Hematopoietic multipotent progenitor cell treated with erythropoietin and hydrocortisone succinate and interleukin-3 and kit ligand, for 15 days (in vitro differentiated cells): ENCODE data around the gene GARRE1.
"Not testable (repeated sequence)": the region's sequence is repeated elsewhere in the genome, so short reads cannot be mapped to it uniquely, and the experiment has no call there.

Source experiments
- DNase-seq: peaks from one replicate; pipeline ENCODE4 v3.0.0-alpha.2; 2015; ENCODE audit warnings: low spot score

GARRE1 gene, protein sequence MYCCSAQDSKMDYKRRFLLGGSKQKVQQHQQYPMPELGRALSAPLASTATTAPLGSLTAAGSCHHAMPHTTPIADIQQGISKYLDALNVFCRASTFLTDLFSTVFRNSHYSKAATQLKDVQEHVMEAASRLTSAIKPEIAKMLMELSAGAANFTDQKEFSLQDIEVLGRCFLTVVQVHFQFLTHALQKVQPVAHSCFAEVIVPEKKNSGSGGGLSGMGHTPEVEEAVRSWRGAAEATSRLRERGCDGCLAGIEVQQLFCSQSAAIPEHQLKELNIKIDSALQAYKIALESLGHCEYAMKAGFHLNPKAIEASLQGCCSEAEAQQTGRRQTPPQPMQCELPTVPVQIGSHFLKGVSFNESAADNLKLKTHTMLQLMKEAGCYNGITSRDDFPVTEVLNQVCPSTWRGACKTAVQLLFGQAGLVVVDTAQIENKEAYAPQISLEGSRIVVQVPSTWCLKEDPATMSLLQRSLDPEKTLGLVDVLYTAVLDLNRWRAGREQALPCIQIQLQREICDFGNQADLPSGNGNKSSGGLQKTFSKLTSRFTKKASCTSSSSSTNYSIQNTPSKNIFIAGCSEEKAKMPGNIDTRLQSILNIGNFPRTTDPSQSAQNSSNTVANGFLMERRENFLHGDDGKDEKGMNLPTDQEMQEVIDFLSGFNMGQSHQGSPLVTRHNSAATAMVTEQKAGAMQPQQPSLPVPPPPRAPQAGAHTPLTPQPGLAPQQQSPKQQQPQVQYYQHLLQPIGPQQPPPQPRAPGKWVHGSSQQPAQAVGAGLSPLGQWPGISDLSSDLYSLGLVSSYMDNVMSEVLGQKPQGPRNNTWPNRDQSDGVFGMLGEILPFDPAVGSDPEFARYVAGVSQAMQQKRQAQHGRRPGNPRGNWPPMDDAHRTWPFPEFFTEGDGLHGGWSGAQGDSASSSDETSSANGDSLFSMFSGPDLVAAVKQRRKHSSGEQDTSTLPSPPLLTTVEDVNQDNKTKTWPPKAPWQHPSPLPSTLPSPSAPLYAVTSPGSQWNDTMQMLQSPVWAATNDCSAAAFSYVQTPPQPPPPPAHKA (N-terminal part only)

DNA sequence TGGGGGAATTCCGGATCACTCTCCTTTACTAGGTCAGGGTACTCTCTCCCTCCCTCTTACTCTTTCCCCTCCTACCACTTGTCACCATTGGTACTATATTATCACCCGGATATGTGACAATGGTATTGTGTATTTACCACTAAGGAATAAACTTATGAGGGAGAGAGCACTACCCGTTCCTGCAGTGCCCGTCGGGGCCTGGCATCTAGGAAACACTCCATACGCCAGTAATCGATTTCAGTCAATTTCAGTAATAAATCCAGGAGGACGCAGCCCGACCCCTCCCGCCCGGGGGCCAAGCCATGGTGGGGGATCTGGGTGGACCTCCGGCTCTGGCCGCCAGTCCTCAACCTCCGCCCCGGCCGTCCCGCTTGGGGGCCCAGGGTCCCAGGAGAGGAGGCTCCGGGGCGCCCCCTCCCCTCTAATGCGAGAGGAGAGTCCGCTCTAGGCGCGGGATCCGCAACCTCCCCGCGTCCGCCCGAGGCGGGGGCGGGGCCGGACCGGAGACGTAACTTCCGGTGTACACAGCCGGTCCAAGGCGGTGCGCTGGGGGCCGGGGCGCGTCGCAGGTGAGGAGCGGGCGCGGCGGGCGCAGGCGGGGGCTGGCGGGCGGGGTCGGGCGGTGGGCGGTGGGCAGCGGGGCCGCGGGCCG is at the start of gene GARRE1:
Gene GARRE1, plus strand, starts transcription at position 509 of the 652 bp plus-strand sequence. CDS start 45,920 bp downstream, outside the sequence.
- DNase-seq = peak; percentile 78

DNA sequence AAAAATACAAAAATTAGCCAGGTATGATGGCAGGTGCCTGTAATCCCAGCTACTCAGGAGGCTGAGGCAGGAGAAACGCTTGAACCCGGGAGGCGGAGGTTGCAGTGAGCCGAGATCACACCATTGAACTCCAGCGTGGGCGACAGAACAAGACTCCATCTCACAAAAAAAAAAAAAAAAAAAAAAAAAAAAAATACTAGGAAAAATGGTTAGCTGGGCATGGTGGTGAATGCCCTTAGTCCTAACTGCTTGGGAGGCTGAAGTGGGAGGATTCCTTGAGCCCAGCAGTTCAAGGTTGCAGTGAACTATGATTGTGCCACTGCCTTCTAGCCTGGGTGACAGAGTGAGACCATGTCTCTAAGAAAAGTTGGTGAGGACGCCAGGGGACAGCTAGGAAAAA is 49.0 kb upstream of the GARRE1 start:
- not testable (repeated sequence) for DNase-seq

DNA sequence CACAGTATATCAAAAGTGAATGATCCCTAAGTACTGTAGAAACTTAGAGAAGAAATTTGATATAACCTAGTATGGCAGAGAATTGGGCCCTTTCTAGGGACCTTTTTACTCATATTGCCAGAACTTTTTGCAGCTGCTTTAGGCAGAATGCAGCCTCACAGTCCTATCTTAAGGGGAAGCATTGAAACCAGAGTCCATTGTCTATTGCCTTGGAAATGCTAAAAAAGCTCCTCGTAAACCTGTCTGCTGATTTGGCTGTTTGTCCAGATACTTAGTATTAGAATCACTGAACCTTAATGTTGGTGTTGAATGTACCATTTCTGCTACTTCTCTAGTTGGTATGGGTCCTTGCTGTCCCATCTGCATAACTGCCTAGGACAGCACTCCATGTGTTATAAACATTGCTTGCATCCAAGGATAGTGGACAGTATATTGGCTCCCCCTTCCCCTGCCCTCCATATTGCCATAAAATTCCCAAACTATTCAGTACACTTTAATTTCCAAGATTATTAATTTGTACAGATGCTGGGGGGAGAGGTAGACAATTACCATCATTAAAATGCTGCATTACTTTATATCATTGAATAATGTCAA is 46.0 kb upstream of the GARRE1 start:
- DNase-seq = no peak

DNA sequence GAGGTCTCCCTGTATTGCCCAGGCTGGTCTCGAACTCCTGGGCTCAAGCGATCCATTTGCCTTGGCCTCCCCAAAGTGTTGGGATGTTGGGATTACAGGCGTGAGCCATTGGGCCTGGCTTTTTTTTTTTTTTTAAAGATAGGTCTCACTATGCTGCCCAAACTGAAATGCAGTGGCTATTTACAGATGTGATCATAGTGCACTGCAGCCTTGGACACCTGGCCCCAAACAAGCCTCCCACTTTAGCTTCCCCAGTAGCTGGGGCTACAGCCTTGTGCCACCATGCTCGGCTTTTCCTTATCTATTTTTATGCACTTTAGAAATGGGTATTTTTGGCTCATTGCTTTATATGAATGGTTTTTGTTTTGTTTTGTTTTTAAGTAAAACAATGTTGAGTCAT is 44.6 kb upstream of the GARRE1 start:
- no peak for DNase-seq

DNA sequence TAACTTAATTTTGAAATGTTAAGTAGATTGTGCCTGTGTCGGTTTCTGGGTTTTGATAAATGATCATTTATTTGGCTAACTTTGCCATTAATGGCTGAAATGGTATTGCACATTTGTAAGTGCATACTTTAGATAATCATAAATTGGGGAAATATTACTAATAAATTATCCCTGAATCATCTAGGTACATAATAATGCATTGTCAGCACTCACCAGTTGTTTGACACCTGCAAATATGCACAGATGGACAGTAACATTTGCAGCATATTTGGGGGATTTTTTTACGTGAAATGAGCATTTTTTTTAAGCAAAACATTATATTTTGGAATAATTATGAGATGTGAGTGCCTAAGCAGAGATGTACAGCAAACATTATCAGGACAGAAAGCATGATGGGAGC is 41.1 kb upstream of the GARRE1 start:
- no peak for DNase-seq

DNA sequence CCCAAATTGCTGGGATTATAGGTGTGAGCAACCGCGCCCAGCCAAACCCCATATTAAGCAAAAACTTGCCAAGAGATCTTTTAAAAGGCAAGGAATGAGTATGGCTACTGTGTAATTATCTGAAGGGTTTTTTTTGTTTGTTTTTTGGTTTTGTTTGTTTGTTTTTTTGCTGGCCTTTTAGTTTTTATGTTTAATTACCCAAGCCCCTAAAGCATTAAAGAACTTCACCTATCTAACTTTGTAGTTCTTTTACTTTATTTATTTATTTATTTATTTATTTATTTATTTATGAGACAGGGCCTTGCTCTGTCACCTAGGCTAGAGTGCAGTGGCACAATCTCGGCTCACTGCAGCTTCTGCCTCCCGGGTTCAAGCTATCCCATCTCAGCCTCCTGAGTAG is 40.3 kb upstream of the GARRE1 start:
- DNase-seq = no peak

DNA sequence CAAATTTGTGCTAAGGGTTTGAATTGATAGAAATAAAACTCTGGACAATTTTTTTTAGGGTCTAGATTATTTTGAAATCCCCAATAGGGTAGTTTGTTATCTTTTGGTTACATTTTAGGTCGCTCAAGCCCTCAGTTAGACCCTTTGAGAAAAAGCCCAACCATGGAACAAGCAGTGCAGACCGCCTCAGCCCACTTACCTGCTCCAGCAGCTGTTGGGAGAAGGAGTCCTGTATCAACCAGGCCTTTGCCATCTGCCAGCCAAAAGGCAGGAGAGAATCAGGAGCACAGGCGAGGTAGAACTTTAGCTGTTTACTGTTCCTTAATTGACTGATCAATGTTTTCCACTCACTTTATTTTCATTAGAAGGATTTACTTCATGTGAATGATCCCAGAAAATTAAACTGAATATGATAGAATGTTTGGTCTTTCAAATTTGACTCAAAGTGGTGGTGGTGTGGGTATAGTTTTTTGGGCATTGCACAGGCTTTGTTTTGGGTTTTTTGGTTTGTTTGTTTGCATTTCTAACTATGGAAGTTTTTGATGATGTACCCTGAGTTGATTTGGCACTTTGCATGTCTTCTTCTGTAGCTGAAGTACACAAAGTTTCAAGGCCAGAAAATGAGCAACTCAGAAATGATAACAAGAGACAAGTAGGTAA is 39.2 kb upstream of the GARRE1 start:
- DNase-seq = no peak

DNA sequence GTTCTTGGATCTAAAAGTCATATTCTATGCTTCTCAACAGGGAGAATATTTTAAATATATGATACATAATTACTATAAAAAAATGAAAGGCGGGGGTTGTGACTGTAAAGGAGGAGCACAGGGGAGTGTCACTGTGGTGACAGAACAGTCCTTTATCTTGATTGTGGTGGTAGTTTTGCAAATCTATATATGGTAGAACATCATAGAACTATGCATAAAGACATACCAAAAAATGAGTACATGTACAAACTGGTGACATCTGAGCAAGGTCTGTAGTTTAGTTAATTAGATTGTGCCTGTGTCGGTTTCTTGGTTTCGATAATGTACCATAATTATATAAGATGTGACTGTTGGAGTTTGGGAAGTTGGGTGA is 38.7 kb upstream of the GARRE1 start:
- DNase-seq = no peak

DNA sequence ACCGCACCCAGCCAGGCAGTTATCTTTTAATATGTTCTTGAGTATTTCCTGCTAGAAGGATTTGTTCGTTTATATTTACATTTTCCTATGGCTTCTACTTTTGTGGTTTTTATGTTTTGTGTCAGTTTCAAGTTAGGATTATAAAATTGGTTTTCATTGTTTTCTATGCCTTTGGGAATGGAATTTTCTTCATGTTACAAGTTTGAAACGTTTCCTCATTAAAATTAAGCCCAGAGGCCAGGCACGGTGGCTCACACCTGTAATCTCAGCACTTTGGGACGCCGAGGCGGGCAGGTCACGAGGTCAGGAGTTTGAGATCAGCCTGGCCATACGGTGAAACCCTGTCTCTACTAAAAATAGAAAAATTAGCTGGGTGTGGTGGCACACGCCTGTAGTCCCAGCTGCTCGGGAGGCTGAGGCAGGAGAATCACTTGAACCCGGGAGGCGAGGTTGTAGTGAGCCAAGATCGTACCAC is 37.6 kb upstream of the GARRE1 start:
- not testable (repeated sequence) for DNase-seq

DNA sequence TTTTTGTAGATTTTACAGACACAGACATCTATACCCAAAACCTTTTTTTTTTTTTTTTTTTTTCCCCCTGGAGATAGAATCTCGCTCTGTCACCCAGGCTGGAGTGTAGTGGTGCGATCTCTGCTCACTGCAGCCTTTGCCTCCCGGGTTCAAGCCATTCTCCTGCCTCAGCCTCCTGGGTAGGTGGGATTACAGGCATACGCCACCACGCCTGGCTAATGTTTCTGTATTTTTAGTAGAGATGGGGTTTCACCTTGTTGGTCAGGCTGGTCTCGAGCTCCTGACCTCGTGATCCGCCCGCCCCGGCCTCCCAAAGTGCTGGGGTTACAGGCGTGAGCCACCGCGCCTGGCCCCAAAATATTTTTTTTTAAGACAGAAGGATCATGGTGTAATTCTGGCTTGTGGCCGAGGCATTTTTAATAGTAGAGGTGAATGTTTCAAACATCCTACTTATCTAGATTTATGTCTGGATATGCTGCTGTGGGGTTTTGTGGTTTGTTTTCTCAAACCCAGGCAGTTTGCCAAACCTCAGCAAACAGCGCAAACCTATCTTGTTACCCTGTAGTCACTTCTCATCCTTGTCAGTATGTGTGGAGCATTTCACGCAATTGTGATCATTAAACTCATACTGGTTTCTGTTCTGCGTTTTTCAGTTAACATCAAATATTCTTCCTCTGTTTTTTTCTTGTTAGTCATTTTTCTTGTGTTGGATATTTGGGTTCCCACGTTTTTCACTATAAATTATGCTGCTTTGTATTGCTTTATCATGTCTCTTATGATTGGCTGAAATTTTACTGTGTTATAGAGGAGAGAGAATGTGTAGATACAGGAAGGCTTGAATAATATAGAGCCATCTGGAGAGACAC is 36.2 kb upstream of the GARRE1 start:
- DNase-seq = peak; percentile 22

DNA sequence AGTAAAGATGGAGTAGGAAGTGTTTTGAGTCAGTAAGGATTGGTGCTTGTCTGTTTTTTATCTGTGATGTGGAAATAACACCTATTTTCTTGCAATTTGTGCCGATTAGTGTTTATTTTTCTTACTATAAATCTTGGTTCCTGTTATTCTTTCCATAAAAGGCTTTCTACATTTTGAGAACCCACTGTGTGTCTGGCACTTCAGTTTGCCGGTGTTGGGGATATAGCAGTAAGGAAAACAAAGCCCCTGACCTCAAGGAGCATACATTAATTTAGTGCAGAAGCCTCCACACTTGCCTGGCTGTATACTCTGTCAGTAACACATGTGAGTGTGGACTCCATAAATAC is 35.6 kb upstream of the GARRE1 start:
- DNase-seq = no peak

DNA sequence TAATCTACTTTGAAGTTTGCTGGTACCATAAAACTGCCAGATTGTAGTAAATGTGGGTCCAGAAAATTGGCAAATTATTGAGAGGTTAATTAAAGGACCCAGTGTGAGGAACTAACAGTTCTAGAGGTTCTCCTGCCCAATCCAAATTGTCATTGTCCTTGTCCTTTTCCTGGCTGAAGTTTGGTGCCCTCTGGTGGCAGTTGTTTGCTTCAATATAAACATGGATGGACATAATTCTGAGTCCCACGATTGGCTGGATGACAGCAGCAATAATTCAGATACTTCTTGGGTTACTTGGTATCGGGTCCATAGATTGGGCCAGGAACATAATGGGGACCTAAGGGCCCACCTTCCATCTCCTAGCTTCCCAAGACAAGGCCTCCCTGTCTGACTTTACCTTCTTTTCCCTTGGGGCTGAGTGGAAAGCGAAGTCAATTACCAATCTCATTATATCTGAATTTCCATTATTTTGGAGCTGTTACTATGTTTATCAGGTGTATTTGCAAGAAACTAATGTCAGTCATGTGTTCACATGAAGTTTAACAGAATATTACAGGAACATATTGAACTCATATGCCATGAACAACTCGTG is 33.8 kb upstream of the GARRE1 start:
- peak; percentile 80 for DNase-seq

DNA sequence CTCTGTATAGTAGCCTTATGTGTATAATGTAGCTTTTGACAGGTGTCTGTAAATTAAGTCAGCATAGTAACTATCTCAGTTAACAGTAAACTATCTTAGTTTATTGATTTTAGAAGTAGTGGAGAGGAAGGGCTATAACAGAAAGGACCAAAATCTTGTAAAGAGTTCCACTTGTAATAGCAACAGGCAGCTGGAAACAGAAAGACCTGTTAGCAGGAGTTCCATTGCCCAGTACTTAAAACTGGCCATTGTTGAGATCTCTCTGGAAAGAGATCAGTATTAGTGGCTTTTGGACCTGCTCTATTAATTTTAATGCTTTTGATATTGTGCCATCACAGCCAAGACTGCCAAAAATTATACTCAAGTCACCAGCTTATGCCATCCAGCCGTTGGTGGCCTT is 32.0 kb upstream of the GARRE1 start:
- no peak for DNase-seq

DNA sequence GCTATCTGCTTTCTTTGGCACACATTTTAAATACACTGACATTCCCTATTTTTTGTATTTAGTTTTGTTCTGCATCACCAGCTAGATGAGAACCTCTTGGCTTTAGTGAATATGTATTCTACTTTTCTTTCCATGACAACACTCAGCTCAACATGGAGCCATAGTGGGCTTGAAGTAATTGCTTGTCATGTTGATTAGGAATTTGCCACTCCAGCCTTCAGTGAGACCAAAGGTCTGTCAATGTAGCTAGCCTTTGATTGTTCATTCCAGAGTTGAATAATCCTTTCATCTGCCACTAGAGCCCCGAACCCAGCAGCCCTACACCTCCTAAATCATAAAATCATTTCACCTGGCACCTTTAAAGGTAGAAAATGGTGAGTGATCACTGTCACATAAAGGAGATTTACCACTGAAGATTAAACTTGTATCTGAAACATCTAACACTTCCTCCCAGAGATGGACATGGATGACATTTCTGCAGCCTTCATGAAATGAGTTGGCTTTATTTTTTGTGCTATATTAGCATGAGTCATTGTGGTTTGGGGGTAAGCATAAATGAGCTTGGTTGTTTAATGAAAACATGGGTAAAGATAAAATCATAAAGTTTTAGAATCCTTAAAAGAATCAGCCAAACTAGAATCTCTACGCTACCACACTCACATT is 29.2 kb upstream of the GARRE1 start:
- no peak for DNase-seq

DNA sequence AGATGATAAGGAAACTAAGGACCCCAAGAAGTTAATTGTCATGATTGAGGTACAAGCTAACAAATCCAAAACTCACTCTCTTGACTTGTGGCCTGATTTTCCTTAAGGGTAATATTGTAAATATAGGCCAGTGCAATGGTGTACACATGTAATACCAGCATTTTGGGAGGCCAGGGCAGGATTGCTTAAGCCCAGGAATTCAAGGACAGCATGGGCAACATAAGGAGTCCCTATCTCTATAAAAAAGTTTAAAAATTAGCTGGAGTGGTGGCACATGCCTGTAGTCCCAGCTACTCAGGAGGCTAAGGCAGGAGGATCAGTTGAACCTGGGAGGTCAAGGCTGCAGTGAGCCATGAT is 28.7 kb upstream of the GARRE1 start:
- no peak for DNase-seq

DNA sequence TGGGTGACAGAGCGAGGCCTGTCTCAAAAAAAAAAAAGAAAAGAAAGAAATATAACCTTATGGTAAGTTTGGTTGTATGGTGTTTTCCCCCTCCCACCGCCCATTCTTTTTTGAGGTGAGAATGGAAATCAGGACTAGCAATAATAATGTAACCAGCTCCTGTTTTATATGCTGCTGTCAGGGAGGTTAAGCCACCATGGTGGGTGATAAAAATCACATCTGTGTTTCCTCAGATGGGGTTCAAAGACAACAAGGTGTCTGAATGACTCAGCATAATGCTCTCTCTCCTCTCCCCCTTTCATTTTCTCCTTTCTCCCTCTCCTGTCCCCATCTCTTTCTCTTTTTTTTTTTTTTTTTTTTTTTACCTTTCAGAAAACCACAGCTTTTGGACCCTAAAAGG is 28.3 kb upstream of the GARRE1 start:
- no peak for DNase-seq

DNA sequence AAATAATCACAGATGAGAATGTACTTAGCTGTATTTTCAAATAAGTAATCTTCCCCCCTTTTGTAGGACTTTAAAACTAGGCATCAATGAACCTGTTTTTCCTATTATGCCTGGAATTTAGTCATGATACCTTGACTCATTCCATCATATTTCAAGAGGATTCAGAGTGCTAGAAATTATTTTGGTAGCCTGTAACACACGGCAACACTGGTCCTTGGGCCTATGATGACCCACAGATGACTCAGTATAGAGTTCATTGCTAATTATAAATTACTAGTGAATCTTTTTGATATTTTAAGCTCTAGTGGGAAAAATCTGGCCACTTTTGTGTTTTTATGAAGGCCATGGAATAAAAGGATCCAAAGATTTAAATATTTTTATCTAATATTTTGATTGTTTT is 26.0 kb upstream of the GARRE1 start:
- no peak for DNase-seq

DNA sequence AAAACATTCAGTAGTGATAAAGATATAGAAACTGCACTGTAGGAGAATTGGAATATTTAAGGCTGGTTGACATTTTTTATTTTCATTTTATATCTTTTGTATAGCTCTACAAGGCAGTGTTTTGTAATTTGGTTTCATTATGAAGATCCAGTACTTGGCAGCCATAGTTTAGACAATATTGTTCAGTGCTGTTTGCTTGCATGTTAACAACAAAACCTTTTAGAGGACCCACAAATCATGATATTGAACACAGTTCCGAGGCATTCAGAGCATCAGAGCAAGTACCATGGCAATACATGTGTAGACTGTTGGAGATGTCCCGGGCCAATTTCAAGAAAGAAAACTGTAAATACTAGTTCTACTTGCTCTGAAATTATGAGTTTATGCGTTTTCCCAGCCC is 25.6 kb upstream of the GARRE1 start:
- no peak for DNase-seq

DNA sequence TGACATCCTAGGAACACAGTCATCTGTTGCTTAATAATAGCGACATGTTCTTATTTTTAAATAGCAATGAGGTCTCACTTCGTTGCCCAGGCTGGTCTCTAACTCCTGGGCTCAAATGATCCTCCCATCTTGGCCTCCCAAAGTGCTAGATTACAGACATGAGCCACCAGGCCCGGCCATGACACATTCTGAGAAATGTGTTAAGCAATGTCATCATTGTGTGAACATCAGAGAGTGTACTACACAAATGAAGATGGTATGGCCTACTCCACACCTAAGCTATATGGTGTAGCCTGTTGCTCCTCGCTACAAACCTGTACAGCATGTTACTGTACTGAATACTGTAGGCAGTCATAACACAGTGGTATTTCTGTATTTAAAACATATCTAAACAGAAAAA is 24.6 kb upstream of the GARRE1 start:
- DNase-seq = no peak

DNA sequence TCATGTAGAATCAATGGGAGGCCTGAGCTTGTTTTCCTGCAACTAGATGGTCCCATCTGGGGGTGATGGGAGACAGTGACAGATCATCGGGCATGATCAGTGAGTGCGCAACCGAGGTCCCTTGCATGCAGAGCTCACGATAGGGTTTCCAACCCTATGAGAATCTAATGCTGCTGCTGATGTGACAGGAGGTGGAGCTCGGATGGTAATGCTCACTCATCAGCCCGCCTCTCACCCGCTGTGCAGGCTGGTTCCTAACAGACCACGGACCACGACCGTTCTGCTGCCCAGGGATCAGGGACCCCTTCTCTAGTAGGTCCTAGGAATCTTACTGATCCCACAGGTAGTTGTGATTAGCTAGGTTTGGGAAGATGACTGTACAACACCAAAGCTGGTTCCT is 23.5 kb upstream of the GARRE1 start:
- DNase-seq = no peak
